Measurements from ENCODE around the gene BSG.

Gene BSG

DNA sequence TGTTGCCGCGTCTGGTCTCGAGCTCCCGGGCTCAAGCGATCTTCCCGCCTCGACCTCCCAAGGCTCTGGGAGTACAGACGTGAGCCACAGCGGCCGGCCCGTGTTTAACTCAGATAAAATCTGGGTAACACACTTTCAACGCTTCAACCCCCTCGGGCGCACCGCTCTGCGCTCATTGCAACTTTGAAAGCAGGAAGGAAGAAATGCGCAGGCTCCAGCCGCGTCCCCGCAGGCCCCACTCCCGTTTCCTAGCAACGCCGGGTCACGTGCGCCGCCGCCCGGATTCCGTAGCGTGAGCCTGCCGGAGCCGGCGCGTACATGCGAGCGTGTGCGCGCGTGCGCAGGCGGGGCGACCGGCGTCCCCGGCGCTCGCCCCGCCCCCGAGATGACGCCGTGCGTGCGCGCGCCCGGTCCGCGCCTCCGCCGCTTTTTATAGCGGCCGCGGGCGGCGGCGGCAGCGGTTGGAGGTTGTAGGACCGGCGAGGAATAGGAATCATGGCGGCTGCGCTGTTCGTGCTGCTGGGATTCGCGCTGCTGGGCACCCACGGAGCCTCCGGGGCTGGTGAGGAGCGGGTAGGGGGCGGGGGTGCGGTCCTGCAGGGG lies at the start of gene BSG:
Gene BSG, plus strand, starts transcription at position 457 of the 603 bp plus-strand sequence. Its CDS starts 39 bp downstream, at position 496.
- DNase-seq (ENCODE audit: low read depth), result peak; percentile 97

- no peak for DNase-seq (ENCODE audit: low read depth)
Measured at GRCh38 chr19:522726-523125, 49.7 kb upstream of the BSG start.

DNA sequence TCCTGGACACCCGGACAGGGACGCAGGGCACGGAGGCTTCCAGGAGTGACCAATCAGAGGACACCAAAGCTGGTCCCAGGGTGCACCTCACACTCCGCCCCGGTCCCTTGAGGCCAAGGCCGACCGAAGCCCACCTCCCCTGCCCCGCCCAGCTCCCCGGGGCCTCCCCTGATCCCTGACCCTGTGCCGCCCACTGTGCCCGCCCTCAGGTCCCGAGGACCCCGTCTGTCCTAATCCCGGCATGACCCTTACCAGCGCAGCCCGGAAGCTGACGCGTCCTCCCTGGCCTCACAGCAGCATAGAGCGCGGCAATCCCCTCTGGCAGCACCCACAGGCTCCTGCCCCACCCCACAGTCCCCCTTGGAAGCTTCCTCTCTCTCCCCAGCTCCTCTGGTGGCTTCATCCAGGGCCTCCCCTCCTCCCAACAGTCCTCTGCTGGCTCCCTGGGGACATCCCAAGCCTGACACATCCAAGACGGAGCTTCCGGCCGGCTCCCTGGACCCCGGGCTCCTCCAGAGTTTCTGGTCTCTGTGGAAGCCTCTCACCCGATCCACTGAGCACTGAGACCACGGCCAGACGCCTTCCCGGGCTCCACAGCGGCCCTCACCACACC lies 48.2 kb upstream of the BSG start:
- DNase-seq (ENCODE audit: low read depth), result no peak

- DNase-seq (ENCODE audit: low read depth), result no peak
Measured at GRCh38 chr19:525029-525428, 47.4 kb upstream of the BSG start.

GRCh38 chr19:525857-526419 lies 46.5 kb upstream of the BSG start:
- DNase-seq (ENCODE audit: low read depth), result no peak

GRCh38 chr19:530134-531008 lies 42.0 kb upstream of the BSG start:
- DNase-seq (ENCODE audit: low read depth), result no peak

- DNase-seq (ENCODE audit: low read depth), result peak; percentile 71
Measured at GRCh38 chr19:531009-531752, 41.2 kb upstream of the BSG start.

GRCh38 chr19:531753-532560 lies 40.4 kb upstream of the BSG start, which contains the start of gene CDC34:
CDC34 (plus strand) TSS chr19:531760; CDS start chr19:531932, 172 bp downstream.
- DNase-seq (ENCODE audit: low read depth), result no peak

GRCh38 chr19:532561-533363 lies 39.6 kb upstream of the BSG start:
- DNase-seq (ENCODE audit: low read depth), result no peak

GRCh38 chr19:533364-534058 lies 38.9 kb upstream of the BSG start:
- no peak for DNase-seq (ENCODE audit: low read depth)

- DNase-seq (ENCODE audit: low read depth), result no peak
Measured at GRCh38 chr19:534088-534487, 38.3 kb upstream of the BSG start.

- no peak for DNase-seq (ENCODE audit: low read depth)
Measured at GRCh38 chr19:535017-535835, 37.2 kb upstream of the BSG start.

DNA sequence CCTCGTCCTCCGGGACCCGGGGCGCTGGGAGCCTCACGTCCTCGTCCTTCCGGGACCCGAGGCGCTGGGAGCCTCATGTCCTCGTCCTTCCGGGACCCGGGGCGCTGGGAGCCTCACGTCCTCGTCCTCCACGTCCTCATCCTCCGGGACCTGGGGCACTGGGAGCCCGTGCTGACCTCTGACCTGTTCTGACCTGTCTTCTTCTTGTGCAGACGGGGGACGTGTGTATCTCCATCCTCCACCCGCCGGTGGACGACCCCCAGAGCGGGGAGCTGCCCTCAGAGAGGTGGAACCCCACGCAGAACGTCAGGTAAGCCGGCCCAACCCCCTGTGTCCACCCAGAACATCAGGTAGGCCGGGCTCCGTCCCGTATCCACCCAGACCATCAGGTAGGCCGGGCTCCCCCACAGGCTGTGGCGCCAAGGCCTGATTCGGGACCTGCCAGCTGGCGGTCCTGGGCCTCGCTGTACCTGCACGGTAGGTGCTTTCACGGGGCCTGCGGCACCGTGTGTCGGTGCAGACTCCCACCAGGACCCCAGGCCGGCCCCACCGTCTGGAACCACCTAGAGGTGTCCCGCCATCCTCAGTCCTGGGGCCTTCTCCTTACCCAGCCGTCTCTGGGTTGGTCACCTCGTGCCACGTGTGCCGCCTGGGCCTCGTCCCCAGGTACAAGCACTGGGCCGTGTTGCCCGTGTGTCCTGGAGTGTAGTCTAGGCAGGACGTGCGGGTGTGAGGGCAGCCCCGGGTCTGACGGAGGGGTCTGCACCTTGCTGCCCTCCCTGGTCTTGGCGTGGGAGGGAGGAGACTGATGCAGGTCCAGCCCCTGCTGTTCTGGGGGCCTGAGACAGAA lies 36.1 kb upstream of the BSG start:
- DNase-seq (ENCODE audit: low read depth), result no peak

GRCh38 chr19:536881-537404 lies 35.5 kb upstream of the BSG start:
- no peak for DNase-seq (ENCODE audit: low read depth)

GRCh38 chr19:538641-539428 lies 33.6 kb upstream of the BSG start:
- DNase-seq (ENCODE audit: low read depth), result no peak

- DNase-seq (ENCODE audit: low read depth), result no peak
Measured at GRCh38 chr19:539429-540030, 32.9 kb upstream of the BSG start.

Measured in activated gamma-delta T cell treated with anti-CD3 and anti-CD28 coated beads, Interleukin-2, amount 50 U/mL, for 16 hours (primary cell).